ENCODE measurements around the gene C3orf52. TPM values are rescaled to one million over a fixed set of nuclear protein-coding genes. Genes with fewer than 3 reads are reported as not detected.

Gene C3orf52
- total and polyA plus RNA-seq, 7 donors = 0.62 to 5.9 (median 1.9) TPM

GRCh38 chr3:112109322-112109721 is 23.1 kb downstream of the C3orf52 start:
- no peak for TF ChIP-seq CTCF (IDR thresholded peaks at IDR 0.05)
- 55 to 60% (median 56%) methylated on average over 5 of the region's 5 CpGs for WGBS, 3 donors
- Histone ChIP-seq H3K27ac (no peak overlapping the region), H3K27me3 (ENCODE audit: insufficient read depth in 3 of 3, low read length in 2 of 3) (no peaks in the 10 kb centered on the region), H3K9me3 (no peaks in the 10 kb centered on the region), H3K4me3 (no peak overlapping the region), H3K36me3 (ENCODE audit: insufficient read depth in 1 of 2, low read depth in 1 of 2) (no peaks in the 10 kb centered on the region), H3K4me1 (no peaks in the 10 kb centered on the region)
- ATAC-seq (no peak), DNase-seq (no peak)
- intact Hi-C loops (cut with DNase I) = no loop called here

GRCh38 chr3:112111785-112112402 is 25.7 kb downstream of the C3orf52 start:
- no peak overlapping the region for H3K27ac ChIP-seq
- peak in 3 of 4 donors; percentile 48 to 66 (median 59) for ATAC-seq
- intact Hi-C loops (cut with DNase I) = loop anchor here in 1 of 2 donors (10.0 kb wide), 1 partner anchor 423 kb away; no protein-coding TSS in a partner anchor
- no peaks in the 10 kb centered on the region for H3K36me3 ChIP-seq (ENCODE audit: insufficient read depth in 1 of 2, low read depth in 1 of 2)
- DNase-seq = no peak
- H3K9me3 ChIP-seq = no peaks in the 10 kb centered on the region
- no peak overlapping the region for H3K4me3 ChIP-seq
- no peaks in the 10 kb centered on the region for H3K4me1 ChIP-seq
- peak; percentile 50 for TF ChIP-seq CTCF (IDR thresholded peaks at IDR 0.05)
- no peaks in the 10 kb centered on the region for H3K27me3 ChIP-seq (ENCODE audit: insufficient read depth in 3 of 3, low read length in 2 of 3)
- WGBS, 3 donors = 22 to 41% (median 29%) methylated on average over 3 of the region's 3 CpGs

GRCh38 chr3:112114576-112115160 is 28.5 kb downstream of the C3orf52 start:
- WGBS, 3 donors = 82 to 90% (median 85%) methylated on average over 6 of the region's 6 CpGs
- no peak overlapping the region for H3K27ac ChIP-seq

GRCh38 chr3:112115161-112115739 is 29.1 kb downstream of the C3orf52 start:
- DNase-seq (no peak), ATAC-seq (no peak)
- Histone ChIP-seq H3K36me3 (ENCODE audit: insufficient read depth in 1 of 2, low read depth in 1 of 2) (no peaks in the 10 kb centered on the region), H3K4me3 (no peak overlapping the region), H3K4me1 (no peaks in the 10 kb centered on the region), H3K9me3 (no peaks in the 10 kb centered on the region), H3K27me3 (ENCODE audit: insufficient read depth in 3 of 3, low read length in 2 of 3) (no peaks in the 10 kb centered on the region), H3K27ac (no peak overlapping the region)
- intact Hi-C loops (cut with DNase I) = loop anchor here in 1 of 2 donors (10.0 kb wide), 1 partner anchor 420 kb away; no protein-coding TSS in a partner anchor
- TF ChIP-seq CTCF (IDR thresholded peaks at IDR 0.05) = no peak
- WGBS, 3 donors = 73 to 76% (median 74%) methylated on average over 6 of the region's 6 CpGs

More at GRCh38 chr3:112114576-112115160, 28.5 kb downstream of the C3orf52 start:
- no peak for ATAC-seq
- Histone ChIP-seq H3K9me3 (no peaks in the 10 kb centered on the region), H3K27me3 (ENCODE audit: insufficient read depth in 3 of 3, low read length in 2 of 3) (no peaks in the 10 kb centered on the region), H3K4me3 (no peak overlapping the region), H3K36me3 (ENCODE audit: insufficient read depth in 1 of 2, low read depth in 1 of 2) (no peaks in the 10 kb centered on the region), H3K4me1 (no peaks in the 10 kb centered on the region)
- intact Hi-C loops (cut with DNase I) = loop anchor here in 1 of 2 donors (10.0 kb wide), 1 partner anchor 420 kb away; no protein-coding TSS in a partner anchor
- no peak for DNase-seq
- TF ChIP-seq CTCF (IDR thresholded peaks at IDR 0.05) = no peak

Data from psoas muscle (tissue), 8 donors.